T-cell (primary cell): ENCODE results near the gene DDX10. TPM values are rescaled to one million over a fixed set of nuclear protein-coding genes. Genes with fewer than 3 reads are reported as not detected.

Source experiments
- ATAC-seq, 4 experiments: fragments of 200-7000 bp in 3 of 4; fragments of 150-1000 bp in 1 of 4; cut with Tn5 transposase; replicated peaks in 1 of 4; 1 replicate in 3 of 4; 2 replicates in 1 of 4; pipeline ENCODE4 v1.10.0; 2021; ENCODE audit warnings: moderate library complexity in 3 of 4, mild to moderate bottlenecking in 2 of 4, moderate number of reproducible peaks in 1 of 4
- CTCF ChIA-PET, 2 donors: fragments of 300-600 bp; sonication (Branson Sonifier 250); formaldehyde crosslinking; loops; one replicate each; lab custom pipeline; 2022; ENCODE audit warnings: antibody characterized with exemption in 2 of 2; lab: Charles Lee
- POLR2A ChIA-PET, 2 donors: fragments of 300-600 bp; sonication (Branson Sonifier 250); formaldehyde crosslinking; loops; one replicate each; lab custom pipeline; 2022; ENCODE audit warnings: antibody characterized with exemption in 2 of 2; lab: Charles Lee
- DNase-seq, 35 experiments: peaks; one replicate each; pipeline versions ENCODE4 v3.0.0 to v3.0.0-alpha.2; 2013 to 2023
- H3K27ac ChIP-seq: one replicate; pipeline ENCODE4 v1.5.1; 2013; ENCODE audit warnings: low read length
- H3K27me3 ChIP-seq, 2 experiments: replicated peaks in 1 of 2; 1 replicate in 1 of 2; 2 replicates in 1 of 2; pipeline versions ENCODE4 v1.6.1 to v1.7.0; 2013; ENCODE audit warnings: low read length in 1 of 2, mixed read lengths in 1 of 2; ENCODE audit not compliant: control insufficient read depth in 2 of 2, insufficient read depth in 2 of 2; ENCODE audit errors: extremely low read depth in 1 of 2
- H3K36me3 ChIP-seq, 2 donors: 1 replicate in 1 of 2; 2 replicates in 1 of 2; pipeline versions ENCODE4 v1.6.1 to v1.7.0; 2013; ENCODE audit warnings: low read length in 1 of 2; ENCODE audit not compliant: control insufficient read depth in 2 of 2, insufficient read depth in 1 of 2; ENCODE audit errors: extremely low read depth in 1 of 2
- H3K4me1 ChIP-seq, 2 experiments: 1 replicate in 1 of 2; 2 replicates in 1 of 2; pipeline versions ENCODE4 v1.6.1 to v1.7.0; 2013; ENCODE audit warnings: low read length in 2 of 2, mixed read lengths in 1 of 2; ENCODE audit not compliant: insufficient read depth in 2 of 2, control insufficient read depth in 1 of 2; ENCODE audit errors: extremely low read depth in 1 of 2
- H3K4me3 ChIP-seq, 2 donors: 1 replicate in 1 of 2; 2 replicates in 1 of 2; pipeline versions ENCODE4 v1.5.1 to v1.7.0; 2013; ENCODE audit warnings: mild to moderate bottlenecking in 2 of 2, low read length in 1 of 2, moderate library complexity in 1 of 2; ENCODE audit not compliant: control insufficient read depth in 1 of 2; ENCODE audit errors: extremely low read depth in 1 of 2
- H3K9me3 ChIP-seq: 2 replicates; pipeline ENCODE4 v1.7.0; 2013
- H3K27ac Mint-ChIP-seq, 2 donors: one replicate each; pipeline ENCODE4 v1.8.0; 2020 to 2021; ENCODE audit warnings: mild to moderate bottlenecking in 2 of 2, mixed read lengths in 2 of 2
- H3K27me3 Mint-ChIP-seq, 2 donors: one replicate each; pipeline ENCODE4 v1.8.0; 2021 to 2022; ENCODE audit warnings: mixed read lengths in 2 of 2
- H3K36me3 Mint-ChIP-seq: one replicate; pipeline ENCODE4 v1.8.0; 2021; ENCODE audit warnings: mixed read lengths
- H3K4me1 Mint-ChIP-seq, 3 donors: one replicate each; pipeline ENCODE4 v1.8.0; 2020 to 2022; ENCODE audit warnings: mixed read lengths in 3 of 3, mild to moderate bottlenecking in 1 of 3
- H3K4me3 Mint-ChIP-seq, 3 donors: one replicate each; pipeline ENCODE4 v1.8.0; 2020 to 2022; ENCODE audit warnings: mild to moderate bottlenecking in 3 of 3, mixed read lengths in 3 of 3, moderate library complexity in 3 of 3
- H3K9me3 Mint-ChIP-seq, 3 donors: one replicate each; pipeline ENCODE4 v1.8.0; 2020 to 2022; ENCODE audit warnings: mixed read lengths in 3 of 3
- WGBS: methylation state at CpG from one replicate; pipeline ENCODE4 v1.1.5; 2013; ENCODE audit warnings: missing lambda C conversion rate; ENCODE audit not compliant: insufficient coverage; 5-methylcytosine and 5-hydroxymethylcytosine counted together
- total RNA-seq, 35 experiments: library from RNA in 6 of 35; stranded (reverse) in 6 of 35; fragments of 120-200 nt in 1 of 35; gene quantifications; one replicate each; pipeline versions ENCODE4 v1.2.1 to v1.2.4 and lab custom pipeline; 2013 to 2026

The DDX10 gene
- total RNA-seq (10 to 100 TPM; 23.5 to 30.0 (median 27.0) TPM), total RNA-seq (lab: John Stamatoyannopoulos, UW) (29.7 to 231 (median 40.6) reads per million in 29 experiments)
- total RNA-seq (2013): 24.2 TPM

DNA sequence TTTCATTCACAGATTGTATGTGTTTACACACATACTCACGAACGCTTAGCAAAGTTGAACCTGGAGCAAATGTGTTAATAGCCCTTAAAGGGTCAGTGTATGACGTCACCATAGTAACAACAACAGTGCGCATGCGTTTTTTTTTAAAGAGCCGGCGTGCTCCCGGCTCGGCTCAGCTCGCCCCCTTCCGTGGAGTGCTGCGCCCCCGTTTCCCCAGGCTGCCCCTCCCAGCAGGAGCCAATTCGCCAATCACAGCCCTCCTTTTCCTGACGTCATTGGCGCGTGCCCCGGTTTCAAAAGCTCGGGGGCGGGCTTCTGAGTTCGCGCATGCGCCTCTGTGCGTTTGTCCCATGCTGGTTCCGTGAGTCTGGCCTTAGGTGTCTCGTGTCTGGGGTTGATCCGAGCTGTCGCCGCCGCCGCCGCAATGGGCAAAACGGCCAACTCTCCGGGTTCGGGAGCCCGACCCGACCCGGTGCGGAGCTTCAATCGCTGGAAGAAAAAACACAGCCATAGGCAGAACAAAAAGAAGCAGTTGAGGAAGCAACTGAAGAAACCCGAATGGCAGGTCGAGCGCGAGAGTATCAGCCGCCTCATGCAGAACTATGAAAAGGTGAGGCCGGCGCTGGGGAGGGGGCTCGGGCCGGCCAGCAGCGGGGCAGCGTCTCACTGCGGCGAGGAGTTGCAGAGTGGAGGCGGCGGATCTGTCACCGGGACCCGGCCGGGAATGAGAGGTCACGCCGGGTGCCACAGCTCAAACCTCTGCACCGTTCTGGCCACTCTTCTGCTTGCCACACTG lies at the start of gene DDX10:
DDX10 (plus strand) TSS at position 340 of the 796 bp plus-strand sequence; CDS start at position 425, 85 bp downstream.
- ATAC-seq (peak; percentile 99 to 100 (median 100)), DNase-seq (peak; percentile 93 to 100 (median 97))
- peak within 1 kb of the TSS; percentile 93 to 100 (median 100) for H3K4me3 Mint-ChIP-seq
- Histone ChIP-seq H3K27ac (peak within 1 kb of the TSS; percentile 72), H3K9me3 (no peaks in the 10 kb centered on the region), H3K4me1 (peaks cover 15 to 23% of the 10 kb centered on the region in 2 experiments), H3K4me3 (peak within 1 kb of the TSS; percentile 40 to 93), H3K27me3 (no peaks in the 10 kb centered on the region), H3K36me3 (peaks cover 0 to 5% of the 10 kb centered on the region in 2 donors)
- CTCF ChIA-PET: interaction anchor here (0.5 to 3.8 kb wide), 11 partner anchors 9 to 1102 kb away, joined by 3 to 21 read pairs (median 3); partner anchors contain the start of gene CUL5 (in 1 of the 2)
- no peaks in the 10 kb centered on the region for H3K27me3 Mint-ChIP-seq
- POLR2A ChIA-PET: interaction anchor here (0.6 to 1.1 kb wide), 5 partner anchors 89 to 656 kb away, joined by 3 to 5 read pairs (median 3); partner anchors contain the start of genes C11orf65 (in 1 of the 2) and CUL5 (in 1 of the 2)
- WGBS: under 1% methylated on average over 52 of the region's 61 CpGs
- peaks cover 14% of the 10 kb centered on the region for H3K36me3 Mint-ChIP-seq
- peak within 1 kb of the TSS; percentile 91 to 94 for H3K27ac Mint-ChIP-seq
- H3K9me3 Mint-ChIP-seq: no peaks in the 10 kb centered on the region
- H3K4me1 Mint-ChIP-seq: peaks cover 48 to 51% (median 49%) of the 10 kb centered on the region in 3 donors

DNA sequence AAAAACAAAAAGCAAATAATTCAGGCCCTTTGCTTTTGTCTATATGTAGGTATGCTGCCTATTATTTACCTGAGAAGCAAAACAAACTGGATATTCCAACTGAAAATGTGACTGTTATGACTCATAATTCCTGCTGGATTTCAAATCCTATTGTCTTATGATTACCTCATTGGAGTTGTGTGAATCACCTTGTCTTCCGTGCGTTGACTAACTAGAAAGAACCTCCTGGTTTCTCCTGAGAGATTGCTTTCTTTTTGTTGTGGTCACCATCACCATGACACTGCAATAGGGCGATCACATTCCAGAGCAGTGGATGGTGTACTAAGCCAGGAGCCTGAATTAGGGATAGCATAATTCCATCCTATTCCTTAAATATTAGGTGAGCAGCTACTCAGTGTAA lies 48.3 kb upstream of the DDX10 start:
- Histone ChIP-seq H3K4me3 (no peak overlapping the region), H3K27ac (no peak overlapping the region), H3K36me3 (no peaks in the 10 kb centered on the region), H3K27me3 (peaks cover 0 to 10% of the 10 kb centered on the region in 2 experiments), H3K9me3 (no peaks in the 10 kb centered on the region), H3K4me1 (no peaks in the 10 kb centered on the region)
- Mint-ChIP-seq H3K4me1 (no peaks in the 10 kb centered on the region), H3K4me3 (no peak overlapping the region), H3K9me3 (no peaks in the 10 kb centered on the region), H3K27ac (no peak overlapping the region), H3K36me3 (no peaks in the 10 kb centered on the region), H3K27me3 (peaks cover 6 to 16% of the 10 kb centered on the region in 2 donors)
- CTCF ChIA-PET: no interaction called here
- WGBS: no CpG with 5 or more reads among the region's 3 CpGs
- DNase-seq (no peak), ATAC-seq (no peak)
- POLR2A ChIA-PET: interaction anchor here in 1 of 2 donors (0.6 kb wide), 1 partner anchor 71 kb away, joined by 4 read pairs; no protein-coding TSS in a partner anchor

DNA sequence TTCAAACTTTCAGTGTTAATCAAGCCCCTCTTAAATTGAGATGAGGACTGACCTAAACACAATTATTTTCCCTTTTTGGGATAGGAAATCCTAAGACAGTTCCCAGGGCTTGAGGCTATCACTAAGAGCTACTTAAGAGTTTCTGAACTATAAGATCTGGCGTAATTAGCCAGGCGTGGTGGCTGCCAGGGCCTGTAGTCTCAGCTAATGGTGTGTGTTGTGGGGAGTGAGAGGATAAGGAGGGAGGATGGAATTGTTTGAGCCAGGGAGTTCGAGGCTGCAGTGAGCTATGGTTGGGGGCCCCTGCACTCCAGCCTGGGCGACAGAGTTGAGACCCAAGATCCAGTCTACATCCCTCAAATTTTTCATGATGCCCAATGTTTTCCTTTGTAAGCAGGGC lies 47.8 kb upstream of the DDX10 start:
- CTCF ChIA-PET: no interaction called here
- DNase-seq (no peak), ATAC-seq (no peak)
- Histone ChIP-seq H3K27me3 (peaks cover 0 to 8% of the 10 kb centered on the region in 2 experiments), H3K36me3 (no peaks in the 10 kb centered on the region), H3K27ac (no peak overlapping the region), H3K4me1 (no peaks in the 10 kb centered on the region), H3K4me3 (no peak overlapping the region), H3K9me3 (no peaks in the 10 kb centered on the region)
- Mint-ChIP-seq H3K27ac (no peak overlapping the region), H3K27me3 (peaks cover 6 to 18% of the 10 kb centered on the region in 2 donors), H3K4me3 (no peak overlapping the region), H3K36me3 (no peaks in the 10 kb centered on the region), H3K9me3 (no peaks in the 10 kb centered on the region), H3K4me1 (no peaks in the 10 kb centered on the region)
- WGBS: 100% methylated on average over 2 of the region's 4 CpGs
- POLR2A ChIA-PET: interaction anchor here in 1 of 2 donors (0.6 kb wide), 1 partner anchor 71 kb away, joined by 4 read pairs; no protein-coding TSS in a partner anchor

DNA sequence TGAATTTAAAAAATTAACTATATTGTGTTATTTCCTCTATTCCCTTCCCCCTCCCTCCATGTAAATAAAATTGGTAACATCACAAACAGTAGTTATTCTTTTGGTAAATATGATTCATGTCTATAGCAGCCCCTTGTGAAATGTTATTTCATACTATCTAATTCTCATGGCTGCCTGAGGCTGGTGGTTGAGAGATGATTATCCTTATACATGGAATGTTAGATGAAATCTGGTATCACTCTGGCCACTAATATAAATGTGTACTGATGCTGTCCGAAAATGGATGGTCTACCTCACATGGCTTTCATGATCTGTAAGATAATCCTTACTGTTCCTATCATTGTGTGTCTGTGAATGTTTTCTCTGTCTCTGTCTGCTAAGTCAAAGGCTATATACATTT lies 46.3 kb upstream of the DDX10 start:
- ChIA-PET CTCF (no interaction called here), POLR2A (interaction anchor here in 1 of 2 donors (0.5 kb wide), 1 partner anchor 53 kb away, joined by 3 read pairs; no protein-coding TSS in a partner anchor)
- H3K27ac Mint-ChIP-seq: no peak overlapping the region
- Histone ChIP-seq H3K4me3 (no peak overlapping the region), H3K4me1 (no peaks in the 10 kb centered on the region), H3K36me3 (no peaks in the 10 kb centered on the region), H3K27me3 (peaks cover 0 to 4% of the 10 kb centered on the region in 2 experiments), H3K27ac (no peak overlapping the region), H3K9me3 (no peaks in the 10 kb centered on the region)
- H3K4me3 Mint-ChIP-seq: no peak overlapping the region
- H3K27me3 Mint-ChIP-seq: peaks cover 6 to 18% of the 10 kb centered on the region in 2 donors
- no peaks in the 10 kb centered on the region for H3K4me1 Mint-ChIP-seq
- WGBS: no CpG with 5 or more reads among the region's 1 CpG
- no peak for DNase-seq
- H3K36me3 Mint-ChIP-seq: no peaks in the 10 kb centered on the region
- no peaks in the 10 kb centered on the region for H3K9me3 Mint-ChIP-seq
- ATAC-seq: no peak

DNA sequence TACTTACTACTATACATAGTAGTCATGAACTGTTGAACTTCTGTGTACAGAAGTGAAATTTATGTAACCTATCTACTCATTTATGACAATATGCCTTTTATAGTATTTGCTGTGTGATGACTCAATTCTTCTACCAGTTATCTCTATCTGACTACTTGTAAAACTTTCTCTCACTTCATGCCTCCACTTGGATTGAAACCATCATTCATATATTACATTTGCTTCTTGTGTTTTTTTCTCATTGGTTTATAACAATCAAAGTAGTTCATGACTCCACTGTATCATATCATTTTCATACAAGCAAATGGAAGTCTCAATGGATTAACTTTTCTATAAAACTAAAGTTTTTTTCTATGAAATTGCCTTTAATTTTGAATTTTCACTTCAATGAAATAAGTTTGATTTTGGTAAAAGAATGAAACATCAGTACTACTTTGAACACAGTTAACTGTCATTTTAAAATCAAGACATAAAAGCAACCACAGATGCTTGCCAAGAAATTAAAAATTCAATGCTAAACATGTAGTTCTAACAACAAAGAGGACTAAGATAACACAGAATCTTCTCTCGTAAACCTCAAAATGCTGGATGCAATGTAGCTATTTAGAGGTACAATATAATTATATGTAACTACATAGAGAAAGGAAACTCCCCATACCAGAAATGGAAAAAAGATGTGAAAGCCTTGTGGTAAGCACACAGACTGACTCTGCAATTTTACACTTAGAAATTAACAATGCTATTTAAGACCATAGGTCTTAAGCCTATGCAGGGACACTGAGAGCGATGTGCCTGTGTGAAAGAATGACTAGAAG lies 43.7 kb upstream of the DDX10 start:
- H3K4me3 ChIP-seq: no peak overlapping the region

DNA sequence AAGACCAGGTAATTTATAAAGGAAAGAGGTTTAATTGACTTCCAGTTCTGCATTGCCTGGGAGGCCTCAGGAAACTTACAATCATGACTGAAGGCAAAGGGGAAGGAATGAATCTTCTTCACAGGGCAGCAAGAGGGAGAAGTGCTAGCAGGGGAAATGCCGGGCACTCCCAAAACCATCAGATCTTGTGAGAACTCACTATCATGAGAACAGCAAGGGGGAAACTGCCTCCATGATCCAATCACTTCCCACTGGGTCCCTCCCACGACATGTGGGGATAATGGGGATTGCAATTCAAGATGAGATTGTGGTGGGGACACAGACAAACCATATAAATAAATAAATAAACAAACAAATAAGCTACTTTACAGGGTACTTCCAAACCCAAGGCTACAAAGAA lies 42.5 kb upstream of the DDX10 start:
- Mint-ChIP-seq H3K9me3 (no peaks in the 10 kb centered on the region), H3K27ac (no peak overlapping the region), H3K4me1 (peaks cover 5 to 11% (median 5%) of the 10 kb centered on the region in 3 donors), H3K27me3 (peaks cover 10 to 18% of the 10 kb centered on the region in 2 donors), H3K36me3 (no peaks in the 10 kb centered on the region), H3K4me3 (no peak overlapping the region)
- WGBS: no CpG with 5 or more reads among the region's 2 CpGs
- ChIA-PET POLR2A (no interaction called here), CTCF (interaction anchor here in 1 of 2 donors (1.0 kb wide), 1 partner anchor 16 kb away, joined by 3 read pairs; no protein-coding TSS in a partner anchor)
- DNase-seq (no peak), ATAC-seq (no peak)
- Histone ChIP-seq H3K4me1 (no peaks in the 10 kb centered on the region), H3K27ac (no peak overlapping the region), H3K27me3 (peaks cover 0 to 7% of the 10 kb centered on the region in 2 experiments), H3K4me3 (no peak overlapping the region), H3K9me3 (no peaks in the 10 kb centered on the region), H3K36me3 (no peaks in the 10 kb centered on the region)

More for the DNA sequence above, 43.7 kb upstream of the DDX10 start:
- Mint-ChIP-seq H3K27ac (no peak overlapping the region), H3K9me3 (no peaks in the 10 kb centered on the region), H3K27me3 (peaks cover 10 to 16% of the 10 kb centered on the region in 2 donors), H3K4me3 (no peak overlapping the region), H3K36me3 (no peaks in the 10 kb centered on the region), H3K4me1 (peaks cover 5 to 11% (median 5%) of the 10 kb centered on the region in 3 donors)
- no peak for DNase-seq
- ChIA-PET POLR2A (no interaction called here), CTCF (interaction anchor here (0.7 kb wide), 2 partner anchors 40 to 1036 kb away, joined by 3 to 4 read pairs; no protein-coding TSS in a partner anchor)
- Histone ChIP-seq H3K9me3 (no peaks in the 10 kb centered on the region), H3K27me3 (peaks cover 0 to 6% of the 10 kb centered on the region in 2 experiments), H3K36me3 (no peaks in the 10 kb centered on the region), H3K27ac (no peak overlapping the region), H3K4me1 (no peaks in the 10 kb centered on the region)
- WGBS: 100% methylated on average over 1 of the region's 2 CpGs
- ATAC-seq: no peak
